ENCODE measurements around the gene RNF43. TPM values are rescaled to one million over a fixed set of nuclear protein-coding genes. Genes with fewer than 3 reads are reported as not detected.
A peak's percentile ranks its signal among the peaks of the same experiment; 100 is the strongest.

Gene RNF43
- total RNA-seq, 4 donors from 2014 or later = 46.9 to 104 (median 85.4) TPM

DNA sequence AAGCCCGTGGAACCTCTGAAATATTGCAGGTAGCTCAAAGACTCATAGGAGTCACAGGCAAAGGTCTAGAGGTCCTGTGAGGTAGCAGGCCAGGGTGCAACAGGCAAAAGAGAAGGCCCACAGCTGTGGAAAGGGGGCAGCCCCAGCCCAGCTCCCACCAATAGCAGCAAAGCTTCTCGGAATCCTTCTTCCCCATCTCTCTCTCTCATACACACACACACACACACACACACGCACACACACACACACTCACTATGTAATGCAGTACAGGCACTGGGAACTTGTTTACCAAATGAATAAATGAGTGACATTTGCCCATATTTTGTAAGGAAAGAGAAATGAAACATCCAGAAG, 48.5 kb downstream of the RNF43 start:
- H3K36me3 ChIP-seq = no peaks in the 10 kb centered on the region
- TF ChIP-seq POLR2A (IDR thresholded peaks at IDR 0.05) = no peak
- TF ChIP-seq, protein P1, sequence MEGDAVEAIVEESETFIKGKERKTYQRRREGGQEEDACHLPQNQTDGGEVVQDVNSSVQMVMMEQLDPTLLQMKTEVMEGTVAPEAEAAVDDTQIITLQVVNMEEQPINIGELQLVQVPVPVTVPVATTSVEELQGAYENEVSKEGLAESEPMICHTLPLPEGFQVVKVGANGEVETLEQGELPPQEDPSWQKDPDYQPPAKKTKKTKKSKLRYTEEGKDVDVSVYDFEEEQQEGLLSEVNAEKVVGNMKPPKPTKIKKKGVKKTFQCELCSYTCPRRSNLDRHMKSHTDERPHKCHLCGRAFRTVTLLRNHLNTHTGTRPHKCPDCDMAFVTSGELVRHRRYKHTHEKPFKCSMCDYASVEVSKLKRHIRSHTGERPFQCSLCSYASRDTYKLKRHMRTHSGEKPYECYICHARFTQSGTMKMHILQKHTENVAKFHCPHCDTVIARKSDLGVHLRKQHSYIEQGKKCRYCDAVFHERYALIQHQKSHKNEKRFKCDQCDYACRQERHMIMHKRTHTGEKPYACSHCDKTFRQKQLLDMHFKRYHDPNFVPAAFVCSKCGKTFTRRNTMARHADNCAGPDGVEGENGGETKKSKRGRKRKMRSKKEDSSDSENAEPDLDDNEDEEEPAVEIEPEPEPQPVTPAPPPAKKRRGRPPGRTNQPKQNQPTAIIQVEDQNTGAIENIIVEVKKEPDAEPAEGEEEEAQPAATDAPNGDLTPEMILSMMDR (IDR thresholded peaks at IDR 0.05) = no peak

More for the DNA sequence above, 48.5 kb downstream of the RNF43 start:
- no peaks in the 10 kb centered on the region for H3K9me3 ChIP-seq
- peak in 2 of 3 donors; percentile 31 to 62 for DNase-seq
- H3K27me3 ChIP-seq = no peaks in the 10 kb centered on the region
- H3K4me1 ChIP-seq = peaks cover 0 to 63% (median 10%) of the 10 kb centered on the region in 4 donors
- H3K4me3 ChIP-seq = no peak overlapping the region
- peak overlapping the region in 3 of 4 donors; percentile 53 to 89 (median 66) for H3K27ac ChIP-seq

Other genes starting within 250 kb of the RNF43 start
- not detected for gene EPX, start 224.8 kb downstream of the RNF43 start, total RNA-seq
- gene MKS1, start 198.3 kb downstream of the RNF43 start, total RNA-seq = 10 to 100 TPM in 3 of 4 donors, 1 to 10 TPM in 1; 6.7 to 20.9 (median 14.8) TPM
- 1 to 10 TPM in 2 of 4 donors, not detected in 2; 2.3 to 9.0 TPM for gene LPO, start 178.9 kb downstream of the RNF43 start, total RNA-seq
- 1 to 10 TPM in 1 of 4 donors, not detected in 3; 1.7 TPM for gene MPO, start 136.6 kb downstream of the RNF43 start, total RNA-seq
- 10 to 100 TPM in 2 of 4 donors, 1 to 10 TPM in 2; 9.1 to 11.9 (median 10.4) TPM for gene TSPOAP1, start 88.7 kb downstream of the RNF43 start, total RNA-seq
- 10 to 100 TPM; 31.9 to 56.1 (median 47.9) TPM for gene SUPT4H1, start 65.3 kb downstream of the RNF43 start, total RNA-seq
- under 1 TPM in 2 of 4 donors, not detected in 2; 0.28 to 0.83 TPM for gene HSF5, start 70.9 kb upstream of the RNF43 start, total RNA-seq
- gene MTMR4, start 97.1 kb upstream of the RNF43 start, total RNA-seq = 100 to 1,000 TPM in 2 of 4 donors, 10 to 100 TPM in 2; 46.2 to 129 (median 105) TPM